Measurements from ENCODE around the gene ADCY1.

ADCY1 gene

DNA sequence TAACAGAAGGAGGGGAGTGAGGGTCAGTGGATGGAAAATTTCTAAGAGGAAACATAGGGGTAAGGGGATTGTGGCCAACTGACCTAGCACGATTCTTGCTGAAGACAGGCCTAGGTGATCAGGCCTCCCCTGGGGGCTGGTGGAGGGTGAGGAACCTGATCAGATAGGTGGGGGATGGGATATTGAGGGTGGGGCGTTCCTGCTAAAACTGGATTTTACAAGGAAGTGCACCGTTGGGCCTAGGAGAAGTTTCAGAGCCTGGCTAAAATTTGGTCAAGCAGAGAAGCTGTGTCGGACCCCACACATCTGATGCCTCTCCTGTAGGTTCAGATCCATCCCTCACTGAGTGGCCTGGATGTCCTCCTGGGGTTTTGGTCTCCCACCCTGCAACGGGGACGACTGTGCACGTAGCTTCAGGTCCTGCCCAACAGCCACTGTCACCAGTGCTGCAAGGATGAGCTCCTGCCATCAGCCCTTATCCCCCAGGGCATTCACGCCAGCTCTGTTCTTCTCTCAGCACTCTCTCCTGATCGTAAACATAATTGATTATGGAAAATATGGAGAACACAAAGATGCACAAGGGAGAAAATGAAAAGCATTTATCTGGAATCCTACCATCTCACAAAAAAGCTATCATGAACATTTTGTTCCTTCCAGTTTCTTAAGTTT is 89.9 kb downstream of the ADCY1 start:
- Histone ChIP-seq H3K36me3 (ENCODE audit: insufficient read depth, low read length) (no peaks in the 10 kb centered on the region), H3K9me3 (ENCODE audit: low read depth, low read length) (no peaks in the 10 kb centered on the region)
- TF ChIP-seq FOXP2 (optimal IDR thresholded peaks at IDR 0.05; ENCODE audit: control extremely low read depth, extremely low read length, insufficient read depth) (no peak), EZH2 (IDR thresholded peaks at IDR 0.05) (no peak)

GRCh38 chr7:45665172-45665571 is 91.0 kb downstream of the ADCY1 start:
- Histone ChIP-seq H3K36me3 (ENCODE audit: insufficient read depth, low read length) (no peaks in the 10 kb centered on the region), H3K27ac (no peak overlapping the region), H3K9me3 (ENCODE audit: low read depth, low read length) (no peaks in the 10 kb centered on the region), H3K4me3 (no peak overlapping the region), H3K9ac (ENCODE audit: insufficient read length) (no peak overlapping the region)
- DNase-seq (ENCODE audit: low read depth, low spot score): no peak
- no peak for TF ChIP-seq FOXP2 (optimal IDR thresholded peaks at IDR 0.05; ENCODE audit: control extremely low read depth, extremely low read length, insufficient read depth)
- no peak for TF ChIP-seq EZH2 (IDR thresholded peaks at IDR 0.05)
- no peak for TF ChIP-seq POLR2AphosphoS5 (IDR thresholded peaks at IDR 0.05; ENCODE audit: borderline replicate concordance, low read depth, low read length)

More for the DNA sequence above, 89.9 kb downstream of the ADCY1 start:
- DNase-seq (ENCODE audit: low read depth, low spot score): no peak
- Histone ChIP-seq H3K9ac (ENCODE audit: insufficient read length) (no peak overlapping the region), H3K27ac (no peak overlapping the region), H3K4me3 (no peak overlapping the region)

DNA sequence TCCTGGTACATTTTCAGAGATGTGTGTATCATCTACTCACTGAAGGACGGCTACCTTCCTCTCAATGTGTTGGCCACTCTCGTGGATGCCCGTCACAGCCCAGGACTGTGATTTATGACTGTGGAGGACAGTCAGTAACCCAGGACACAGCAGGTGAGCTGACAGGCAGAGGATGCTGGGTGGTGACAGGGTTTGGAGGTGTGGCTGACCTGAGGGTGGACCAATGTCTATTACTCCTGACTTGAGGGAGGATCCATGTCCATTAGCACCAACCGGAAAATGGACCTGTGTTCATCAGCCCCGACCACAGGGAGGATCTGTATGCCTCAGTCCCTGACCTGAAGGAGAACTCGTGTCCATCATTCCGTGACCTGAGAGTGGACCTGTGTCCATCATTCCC is 96.1 kb downstream of the ADCY1 start:
- no peak for DNase-seq (ENCODE audit: low read depth, low spot score)
- no peaks in the 10 kb centered on the region for H3K9me3 ChIP-seq (ENCODE audit: low read depth, low read length)
- no peaks in the 10 kb centered on the region for H3K36me3 ChIP-seq (ENCODE audit: insufficient read depth, low read length)
- TF ChIP-seq FOXP2 (optimal IDR thresholded peaks at IDR 0.05; ENCODE audit: control extremely low read depth, extremely low read length, insufficient read depth): no peak
- no peak for TF ChIP-seq POLR2AphosphoS5 (IDR thresholded peaks at IDR 0.05; ENCODE audit: borderline replicate concordance, low read depth, low read length)
- TF ChIP-seq EZH2 (IDR thresholded peaks at IDR 0.05): no peak
- no peak overlapping the region for H3K27ac ChIP-seq
- no peak overlapping the region for H3K9ac ChIP-seq (ENCODE audit: insufficient read length)
- H3K4me3 ChIP-seq: no peak overlapping the region

DNA sequence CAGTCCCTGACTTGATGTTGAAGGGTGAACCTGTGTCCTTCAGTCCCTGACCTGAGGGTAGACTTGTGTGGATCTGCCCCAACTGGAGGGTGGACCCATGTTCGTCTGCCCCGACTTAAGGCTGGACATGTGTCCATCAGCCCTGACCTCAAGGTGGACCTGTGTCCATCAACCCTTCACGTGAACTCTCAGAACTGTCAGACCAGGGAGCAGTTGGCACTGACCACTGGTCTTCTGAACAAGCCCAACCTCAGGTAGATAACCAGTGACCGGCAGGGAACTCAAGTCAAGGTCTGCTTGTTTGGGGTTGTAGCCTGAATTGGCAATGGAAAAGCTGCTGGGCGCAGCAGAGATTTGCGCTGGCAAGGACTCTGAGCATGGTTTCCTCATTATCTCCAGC is 96.5 kb downstream of the ADCY1 start:
- TF ChIP-seq FOXP2 (optimal IDR thresholded peaks at IDR 0.05; ENCODE audit: control extremely low read depth, extremely low read length, insufficient read depth): no peak
- TF ChIP-seq EZH2 (IDR thresholded peaks at IDR 0.05): no peak
- no peak for TF ChIP-seq POLR2AphosphoS5 (IDR thresholded peaks at IDR 0.05; ENCODE audit: borderline replicate concordance, low read depth, low read length)
- H3K9ac ChIP-seq (ENCODE audit: insufficient read length): no peak overlapping the region
- no peak for DNase-seq (ENCODE audit: low read depth, low spot score)
- no peak overlapping the region for H3K4me3 ChIP-seq
- no peaks in the 10 kb centered on the region for H3K9me3 ChIP-seq (ENCODE audit: low read depth, low read length)
- H3K27ac ChIP-seq: no peak overlapping the region
- no peaks in the 10 kb centered on the region for H3K36me3 ChIP-seq (ENCODE audit: insufficient read depth, low read length)

GRCh38 chr7:45677311-45677900 is 103.2 kb downstream of the ADCY1 start:
- H3K36me3 ChIP-seq (ENCODE audit: insufficient read depth, low read length): no peaks in the 10 kb centered on the region
- DNase-seq (ENCODE audit: low read depth, low spot score): no peak
- H3K4me3 ChIP-seq: no peak overlapping the region
- TF ChIP-seq EZH2 (IDR thresholded peaks at IDR 0.05): no peak
- TF ChIP-seq POLR2AphosphoS5 (IDR thresholded peaks at IDR 0.05; ENCODE audit: borderline replicate concordance, low read depth, low read length): no peak
- no peak for TF ChIP-seq FOXP2 (optimal IDR thresholded peaks at IDR 0.05; ENCODE audit: control extremely low read depth, extremely low read length, insufficient read depth)
- no peaks in the 10 kb centered on the region for H3K9me3 ChIP-seq (ENCODE audit: low read depth, low read length)
- H3K27ac ChIP-seq: no peak overlapping the region
- no peak overlapping the region for H3K9ac ChIP-seq (ENCODE audit: insufficient read length)

DNA sequence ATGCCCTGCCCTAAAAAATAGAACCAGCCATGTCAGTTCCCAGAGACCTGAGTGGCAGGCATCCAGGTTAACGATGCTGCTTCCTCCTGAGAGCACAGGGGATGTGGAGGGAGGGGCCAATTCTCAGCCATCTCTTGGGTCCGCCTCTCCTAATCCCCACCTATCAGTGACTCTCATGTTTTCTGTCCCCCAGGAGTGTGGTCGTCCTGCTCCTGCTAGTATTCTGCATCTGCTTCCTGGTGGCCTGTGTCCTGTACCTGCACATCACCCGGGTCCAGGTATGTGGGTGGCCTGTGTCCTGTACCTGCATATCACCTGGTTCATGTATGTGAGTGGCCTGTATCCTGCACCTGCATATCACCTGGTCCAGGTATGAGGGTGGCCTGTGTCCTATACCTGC is 105.3 kb downstream of the ADCY1 start:
- no peak for DNase-seq (ENCODE audit: low read depth, low spot score)
- Histone ChIP-seq H3K9me3 (ENCODE audit: low read depth, low read length) (no peaks in the 10 kb centered on the region), H3K9ac (ENCODE audit: insufficient read length) (no peak overlapping the region), H3K27ac (no peak overlapping the region), H3K36me3 (ENCODE audit: insufficient read depth, low read length) (no peaks in the 10 kb centered on the region), H3K4me3 (no peak overlapping the region)
- TF ChIP-seq EZH2 (IDR thresholded peaks at IDR 0.05): no peak
- no peak for TF ChIP-seq POLR2AphosphoS5 (IDR thresholded peaks at IDR 0.05; ENCODE audit: borderline replicate concordance, low read depth, low read length)
- TF ChIP-seq FOXP2 (optimal IDR thresholded peaks at IDR 0.05; ENCODE audit: control extremely low read depth, extremely low read length, insufficient read depth): no peak

- no peaks in the 10 kb centered on the region for H3K9me3 ChIP-seq (ENCODE audit: low read depth, low read length)
- no peaks in the 10 kb centered on the region for H3K36me3 ChIP-seq (ENCODE audit: insufficient read depth, low read length)
- H3K9ac ChIP-seq (ENCODE audit: insufficient read length): no peak overlapping the region
- no peak for DNase-seq (ENCODE audit: low read depth, low spot score)
- TF ChIP-seq EZH2 (IDR thresholded peaks at IDR 0.05): no peak
- TF ChIP-seq POLR2AphosphoS5 (IDR thresholded peaks at IDR 0.05; ENCODE audit: borderline replicate concordance, low read depth, low read length): no peak
- no peak for TF ChIP-seq FOXP2 (optimal IDR thresholded peaks at IDR 0.05; ENCODE audit: control extremely low read depth, extremely low read length, insufficient read depth)
- no peak overlapping the region for H3K4me3 ChIP-seq
- no peak overlapping the region for H3K27ac ChIP-seq
Measured at GRCh38 chr7:45680776-45681175, 106.6 kb downstream of the ADCY1 start.

- H3K27ac ChIP-seq: no peak overlapping the region
- no peaks in the 10 kb centered on the region for H3K9me3 ChIP-seq (ENCODE audit: low read depth, low read length)
- no peak for DNase-seq (ENCODE audit: low read depth, low spot score)
- TF ChIP-seq FOXP2 (optimal IDR thresholded peaks at IDR 0.05; ENCODE audit: control extremely low read depth, extremely low read length, insufficient read depth) (no peak), EZH2 (IDR thresholded peaks at IDR 0.05) (no peak), POLR2AphosphoS5 (IDR thresholded peaks at IDR 0.05; ENCODE audit: borderline replicate concordance, low read depth, low read length) (no peak)
- H3K9ac ChIP-seq (ENCODE audit: insufficient read length): no peak overlapping the region
- H3K4me3 ChIP-seq: no peak overlapping the region
- H3K36me3 ChIP-seq (ENCODE audit: insufficient read depth, low read length): no peaks in the 10 kb centered on the region
Measured at GRCh38 chr7:45681596-45682357, 107.6 kb downstream of the ADCY1 start.
